T1000 (cell line): ENCODE data around the gene MLX.
"Not testable (repeated sequence)": the region's sequence is repeated elsewhere in the genome, so short reads cannot be mapped to it uniquely, and the experiment has no call there.

ENCODE experiments used
- DNase-seq: peaks from one replicate; lab custom pipeline; 2025; ENCODE audit warnings: mixed read lengths; lab: John Stamatoyannopoulos, UW

Gene MLX

GRCh38 chr17:42555122-42555622, 11.7 kb upstream of the MLX start:
- DNase-seq: no peak

GRCh38 chr17:42555961-42556617, 10.8 kb upstream of the MLX start:
- DNase-seq: not testable (repeated sequence)

GRCh38 chr17:42559075-42559474, 7.8 kb upstream of the MLX start:
- DNase-seq: no peak

- no peak for DNase-seq
These were observed 6.7 kb upstream of the MLX start for GRCh38 chr17:42560246-42560645.

GRCh38 chr17:42561897-42562387, 5.0 kb upstream of the MLX start, which contains the start of gene COASY:
TSS of gene COASY (plus strand) at chr17:42562148. CDS start at chr17:42562623, 475 bp downstream.
- DNase-seq: peak; percentile 93

- no peak for DNase-seq
These were observed 4.3 kb upstream of the MLX start for GRCh38 chr17:42562388-42563142.

- no peak for DNase-seq
These were observed 3.8 kb upstream of the MLX start for GRCh38 chr17:42563143-42563509.

GRCh38 chr17:42563543-42563942, 3.4 kb upstream of the MLX start:
- DNase-seq: no peak

GRCh38 chr17:42563950-42564349, 3.0 kb upstream of the MLX start:
- DNase-seq: no peak

- no peak for DNase-seq
These were observed 1.9 kb upstream of the MLX start for GRCh38 chr17:42564815-42565522.

- no peak for DNase-seq
These were observed 1.2 kb upstream of the MLX start for GRCh38 chr17:42565523-42566214.

GRCh38 chr17:42566215-42566882, 551 bp upstream of the MLX start:
- no peak for DNase-seq

- DNase-seq: no peak
These were observed 1.6 kb downstream of the MLX start for GRCh38 chr17:42568341-42569111.

GRCh38 chr17:42571435-42572225, 4.7 kb downstream of the MLX start:
- no peak for DNase-seq

- no peak for DNase-seq
These were observed 6.2 kb downstream of the MLX start for GRCh38 chr17:42573095-42573494.

GRCh38 chr17:42574463-42574862, 7.6 kb downstream of the MLX start:
- DNase-seq: no peak

- DNase-seq: no peak
These were observed 10.2 kb downstream of the MLX start for GRCh38 chr17:42577140-42577531.

GRCh38 chr17:42577532-42578281, 10.8 kb downstream of the MLX start, which contains the start of gene PSMC3IP:
TSS of gene PSMC3IP (minus strand) at chr17:42577729. CDS start at chr17:42577686, 43 bp downstream.
- peak; percentile 93 for DNase-seq
